ENCODE data around the gene CYB5RL.
"Not testable (repeated sequence)": the region's sequence is repeated elsewhere in the genome, so short reads cannot be mapped to it uniquely, and the experiment has no call there.

Gene CYB5RL

GRCh38 chr1:54171016-54171415 is 28.8 kb downstream of the CYB5RL start:
- Mint-ChIP-seq H3K36me3 (ENCODE audit: low read depth) (no peaks in the 10 kb centered on the region), H3K27me3 (ENCODE audit: low read depth) (no peaks in the 10 kb centered on the region), H3K27ac (no peak overlapping the region), H3K9me3 (no peaks in the 10 kb centered on the region), H3K4me1 (peaks cover 10% of the 10 kb centered on the region), H3K4me3 (no peak overlapping the region)
- no peak for TF ChIP-seq CTCF (IDR thresholded peaks at IDR 0.05; ENCODE audit: unreplicated experiment in 3 of 3)

- H3K9me3 Mint-ChIP-seq: no peaks in the 10 kb centered on the region
Measured at GRCh38 chr1:54169068-54169467, 30.8 kb downstream of the CYB5RL start.

GRCh38 chr1:54168206-54168965 is 31.4 kb downstream of the CYB5RL start:
- Mint-ChIP-seq H3K27me3 (ENCODE audit: low read depth) (peaks cover 4% of the 10 kb centered on the region), H3K36me3 (ENCODE audit: low read depth) (no peaks in the 10 kb centered on the region), H3K4me1 (peaks cover 10% of the 10 kb centered on the region), H3K9me3 (no peaks in the 10 kb centered on the region), H3K27ac (no peak overlapping the region), H3K4me3 (no peak overlapping the region)
- no peak for TF ChIP-seq CTCF (IDR thresholded peaks at IDR 0.05; ENCODE audit: unreplicated experiment in 3 of 3)

More at GRCh38 chr1:54169068-54169467, 30.8 kb downstream of the CYB5RL start:
- Mint-ChIP-seq H3K36me3 (ENCODE audit: low read depth) (no peaks in the 10 kb centered on the region), H3K27me3 (ENCODE audit: low read depth) (peaks cover 4% of the 10 kb centered on the region), H3K4me1 (peaks cover 10% of the 10 kb centered on the region), H3K27ac (no peak overlapping the region), H3K4me3 (no peak overlapping the region)
- no peak for TF ChIP-seq CTCF (IDR thresholded peaks at IDR 0.05; ENCODE audit: unreplicated experiment in 3 of 3)

GRCh38 chr1:54167422-54168139 is 32.2 kb downstream of the CYB5RL start:
- H3K27me3 Mint-ChIP-seq (ENCODE audit: low read depth): peaks cover 4% of the 10 kb centered on the region
- H3K4me3 Mint-ChIP-seq: no peak overlapping the region
- H3K27ac Mint-ChIP-seq: no peak overlapping the region
- H3K36me3 Mint-ChIP-seq (ENCODE audit: low read depth): no peaks in the 10 kb centered on the region
- no peak for TF ChIP-seq CTCF (IDR thresholded peaks at IDR 0.05; ENCODE audit: unreplicated experiment in 3 of 3)
- H3K4me1 Mint-ChIP-seq: peaks cover 3% of the 10 kb centered on the region
- H3K9me3 Mint-ChIP-seq: no peaks in the 10 kb centered on the region

GRCh38 chr1:54166357-54166756 is 33.5 kb downstream of the CYB5RL start:
- H3K27me3 Mint-ChIP-seq (ENCODE audit: low read depth); H3K36me3 Mint-ChIP-seq (ENCODE audit: low read depth); H3K4me3 Mint-ChIP-seq; H3K27ac Mint-ChIP-seq; H3K9me3 Mint-ChIP-seq; H3K4me1 Mint-ChIP-seq: not testable (repeated sequence)

GRCh38 chr1:54165146-54165545 is 34.7 kb downstream of the CYB5RL start:
- Mint-ChIP-seq H3K4me1 (no peaks in the 10 kb centered on the region), H3K27ac (no peak overlapping the region), H3K27me3 (ENCODE audit: low read depth) (peaks cover 4% of the 10 kb centered on the region), H3K36me3 (ENCODE audit: low read depth) (no peaks in the 10 kb centered on the region), H3K4me3 (no peak overlapping the region), H3K9me3 (no peaks in the 10 kb centered on the region)
- TF ChIP-seq CTCF (IDR thresholded peaks at IDR 0.05; ENCODE audit: unreplicated experiment in 3 of 3): no peak

Data from nephron (organoid).